Amygdala (tissue), 56 donors: Measurements from ENCODE around the gene RBMS3.

Source experiments
- DNase-seq, 56 donors: peaks; one replicate each; lab custom pipeline; 2025; lab: John Stamatoyannopoulos, UW

Gene RBMS3

GRCh38 chr3:29416514-29416913 is 135.6 kb downstream of the RBMS3 start:
- no peak for DNase-seq

GRCh38 chr3:29420106-29420505 is 139.2 kb downstream of the RBMS3 start:
- DNase-seq = no peak

- no peak for DNase-seq
These were observed 145.7 kb downstream of the RBMS3 start for GRCh38 chr3:29426302-29427226.

- no peak for DNase-seq
These were observed 146.6 kb downstream of the RBMS3 start for GRCh38 chr3:29427266-29428103.

- DNase-seq = no peak
These were observed 148.3 kb downstream of the RBMS3 start for GRCh38 chr3:29429055-29429679.

GRCh38 chr3:29430558-29430971 is 149.7 kb downstream of the RBMS3 start:
- DNase-seq = no peak

- DNase-seq = no peak
These were observed 155.9 kb downstream of the RBMS3 start for GRCh38 chr3:29436612-29437323.

DNA sequence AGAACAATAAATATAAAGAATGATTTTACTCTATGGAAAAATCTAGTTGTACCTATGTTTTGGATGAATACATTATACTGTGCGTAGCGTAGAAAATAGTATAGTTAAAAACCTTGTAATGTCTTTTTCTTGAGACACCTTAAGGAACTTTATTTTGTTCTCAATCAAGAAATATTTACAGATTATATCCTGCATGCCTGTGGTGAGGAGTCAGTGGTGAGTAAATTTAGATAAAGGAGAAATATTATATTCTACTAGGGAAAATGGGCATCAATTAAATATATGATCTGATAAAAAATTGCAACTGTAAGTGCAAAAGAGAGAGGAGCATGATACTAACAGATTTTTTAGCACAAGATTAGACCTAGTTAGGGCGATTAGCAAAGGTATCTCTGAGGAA is 157.7 kb downstream of the RBMS3 start:
- DNase-seq = no peak

- peak in 1 of 56 donors; percentile 3 for DNase-seq
These were observed 159.8 kb downstream of the RBMS3 start for GRCh38 chr3:29440413-29441305.

DNA sequence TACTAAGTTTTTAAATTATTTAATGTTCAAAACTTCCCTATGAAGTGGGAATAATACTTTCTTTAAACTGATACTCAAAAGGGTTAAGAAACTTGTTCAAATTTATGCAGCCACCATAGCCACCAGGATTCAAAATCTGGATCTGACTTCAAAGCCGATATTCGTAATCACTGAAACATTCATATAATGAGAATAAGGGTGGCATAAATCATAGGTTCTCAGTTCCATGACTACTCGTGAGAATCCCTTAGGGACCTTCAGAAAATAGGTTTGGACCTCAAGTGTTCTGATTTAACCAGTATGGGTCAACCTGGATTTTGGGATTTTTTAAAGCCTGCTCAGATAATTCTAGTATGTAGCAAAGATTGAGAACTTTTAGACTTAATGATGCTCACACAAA is 160.6 kb downstream of the RBMS3 start:
- no peak for DNase-seq

DNA sequence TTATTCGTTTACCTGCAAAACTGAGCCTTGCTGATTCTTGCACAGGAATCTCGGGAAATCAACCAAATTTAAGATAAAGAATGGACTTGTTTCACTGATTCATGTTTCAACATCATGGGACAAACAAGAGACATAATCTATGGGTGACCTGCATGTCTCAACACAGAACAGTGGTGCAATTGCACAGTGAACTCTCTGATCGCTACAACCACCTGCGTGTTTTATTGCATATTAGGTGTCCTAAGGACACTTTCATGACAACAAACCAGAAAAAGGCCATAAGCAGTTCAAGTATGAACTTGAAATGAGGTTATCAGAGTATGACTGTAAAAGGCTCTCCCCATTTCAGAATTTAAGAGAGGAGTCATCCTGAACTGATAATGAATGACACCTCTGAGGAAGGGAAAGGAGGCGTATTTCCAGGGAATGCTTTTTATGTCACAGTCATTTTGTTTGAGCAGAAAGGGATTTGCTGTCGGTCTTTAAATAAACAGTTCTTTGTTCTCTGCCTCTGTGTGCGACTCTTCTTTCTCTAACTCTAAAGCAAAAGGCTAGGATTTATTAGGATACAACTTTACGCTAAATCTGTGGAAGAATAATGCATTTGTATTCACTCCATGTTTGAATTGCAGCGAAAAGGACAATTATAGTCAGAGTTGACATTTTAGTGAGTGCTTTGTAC is 167.2 kb downstream of the RBMS3 start:
- no peak for DNase-seq

- DNase-seq = no peak
These were observed 171.0 kb downstream of the RBMS3 start for GRCh38 chr3:29451920-29452319.

DNA sequence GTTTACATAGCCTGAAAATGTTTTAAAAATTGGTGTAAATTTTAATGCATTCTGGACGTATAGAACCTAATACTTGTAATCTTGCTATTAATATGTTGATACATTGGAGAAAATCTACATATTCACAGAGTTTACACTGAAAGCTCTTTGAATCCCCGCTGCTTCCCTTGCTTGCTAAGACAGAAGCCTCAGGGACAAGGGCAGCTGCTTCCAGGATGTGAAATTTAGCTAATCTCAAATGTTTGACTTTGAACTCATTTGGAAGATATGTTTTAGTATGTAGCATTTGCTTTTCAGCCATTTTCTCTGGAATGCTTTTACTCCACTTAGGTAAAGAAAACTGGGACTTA is 172.0 kb downstream of the RBMS3 start:
- no peak for DNase-seq

- peak in 35 of 56 donors; percentile 2 to 69 (median 19) for DNase-seq
These were observed 172.6 kb downstream of the RBMS3 start for GRCh38 chr3:29453284-29454001.

- DNase-seq = peak in 8 of 56 donors; percentile 2 to 20 (median 6)
These were observed 173.3 kb downstream of the RBMS3 start for GRCh38 chr3:29454161-29454611.

DNA sequence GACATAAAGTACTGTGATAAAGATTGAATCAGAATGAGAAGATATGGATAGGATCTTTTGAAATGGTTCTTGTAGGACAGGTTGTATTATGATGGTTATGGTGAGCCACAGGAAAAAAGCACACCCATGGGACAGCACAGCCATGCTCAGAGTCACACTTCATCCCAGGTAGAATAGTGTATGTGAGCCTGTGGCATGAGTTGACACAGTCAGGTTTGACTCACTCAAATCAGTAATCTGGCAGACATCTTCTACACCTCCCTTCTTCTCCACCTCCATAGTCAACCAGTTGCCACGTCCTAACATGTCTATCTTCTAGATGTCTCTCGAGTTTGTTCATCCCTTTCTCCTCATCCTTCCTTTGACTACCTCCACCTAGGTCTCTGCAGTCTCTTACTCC is 176.0 kb downstream of the RBMS3 start:
- no peak for DNase-seq

GRCh38 chr3:29463304-29463703 is 182.4 kb downstream of the RBMS3 start:
- DNase-seq = no peak

DNA sequence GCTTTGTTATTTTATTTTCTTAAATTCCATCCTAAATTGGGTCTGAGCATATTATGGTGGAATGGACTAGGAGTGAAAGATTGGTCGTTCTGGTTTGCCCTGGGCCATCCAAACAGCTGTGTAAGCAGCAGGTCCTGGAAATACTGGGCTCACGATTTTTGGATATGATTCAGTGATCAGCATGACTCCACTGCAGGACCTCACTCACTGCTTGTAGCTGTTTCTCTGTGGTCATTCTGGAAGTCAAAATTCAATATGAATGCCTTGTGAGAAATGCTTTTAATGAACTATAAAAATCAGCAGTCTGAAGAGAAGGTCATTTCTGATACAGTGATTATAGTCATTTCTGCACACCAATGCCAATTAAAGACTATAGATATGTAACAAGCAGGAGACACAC is 185.0 kb downstream of the RBMS3 start:
- no peak for DNase-seq
